Measurements from ENCODE around the gene NRG3. TPM values are rescaled to one million over a fixed set of nuclear protein-coding genes. Genes with fewer than 3 reads are reported as not detected.

The NRG3 gene
- total and polyA plus RNA-seq, 2 of the 8 experiments (the other 6 are each of a cell fraction or from before 2014, with no cell fraction given) = 4.2 to 5.0 TPM

DNA sequence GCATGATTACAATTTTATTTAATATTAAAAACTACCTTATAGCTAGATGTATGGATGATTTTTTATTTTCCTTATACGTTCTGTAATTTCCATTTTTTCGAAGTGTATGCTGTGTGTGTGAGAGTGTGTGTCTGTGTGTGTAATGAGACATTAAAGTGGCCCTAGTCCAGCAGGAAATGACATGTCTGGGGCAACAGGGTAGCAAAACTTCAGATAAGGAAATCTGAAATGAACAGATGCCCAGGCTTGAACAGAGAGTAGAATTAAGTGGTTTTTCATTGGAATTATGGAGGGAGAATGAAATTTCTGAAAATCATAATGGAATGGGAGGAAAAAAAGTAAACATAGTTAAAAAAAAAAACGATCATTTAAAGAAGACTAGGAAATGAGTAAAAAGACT is 200.6 kb downstream of the NRG3 start:
- H3K79me1 ChIP-seq (ENCODE audit: low read depth, low read length) = no peaks in the 10 kb centered on the region
- H3K23me2 ChIP-seq (ENCODE audit: low read depth, low read length) = no peaks in the 10 kb centered on the region
- no peak overlapping the region for H2BK12ac ChIP-seq (ENCODE audit: low read depth, low read length)
- no peak overlapping the region for H4K5ac ChIP-seq (ENCODE audit: insufficient read length, low read depth, low read length)
- H3K4ac ChIP-seq (replicated peaks; ENCODE audit: insufficient read length, low read depth, low read length) = no peak overlapping the region
- FAIRE-seq (no peak), DNase-seq (ENCODE audit: low read depth in 1 of 2, low spot score in 2 of 2) (no peak)
- no peak overlapping the region for H2AK5ac ChIP-seq (ENCODE audit: low read depth, low read length)
- H2BK15ac ChIP-seq (ENCODE audit: low read length) = no peak overlapping the region
- H3K56ac ChIP-seq (replicated peaks; ENCODE audit: insufficient read length, low read depth, low read length) = no peak overlapping the region
- H3K79me2 ChIP-seq (ENCODE audit: control insufficient read depth in 1 of 2, insufficient read depth in 2 of 2, low read length in 2 of 2) = no peaks in the 10 kb centered on the region
- H3K9me3 ChIP-seq (ENCODE audit: insufficient read depth in 2 of 2, low read depth in 1 of 2, low read length in 1 of 2) = no peaks in the 10 kb centered on the region
- H2BK5ac ChIP-seq (ENCODE audit: low read depth, low read length) = no peak overlapping the region
- H4K8ac ChIP-seq (ENCODE audit: extremely low read depth, insufficient read depth, low read length) = no peak overlapping the region
- no peak overlapping the region for H2BK120ac ChIP-seq (replicated peaks; ENCODE audit: low read depth, low read length)
- no peaks in the 10 kb centered on the region for H4K20me1 ChIP-seq (replicated peaks in 1 of 2; ENCODE audit: control insufficient read depth in 1 of 2, insufficient read depth in 2 of 2, low read length in 2 of 2)
- peaks cover 0 to 4% (median 0%) of the 10 kb centered on the region in 4 experiments; a peak in 1 of 7 replicates for H3K4me1 ChIP-seq (replicated peaks in 1 of 4; ENCODE audit: control insufficient read depth in 3 of 4, insufficient read depth in 4 of 4, low read length in 3 of 4)
- ChIA-PET CTCF (ENCODE audit: partially characterized antibody) (interaction anchor here (0.7 to 0.8 kb wide), 2 partner anchors 9 to 65 kb away, joined by 3 read pairs; no protein-coding TSS in a partner anchor), POLR2A (ENCODE audit: partially characterized antibody) (no interaction called here)
- TF ChIP-seq, protein P1, sequence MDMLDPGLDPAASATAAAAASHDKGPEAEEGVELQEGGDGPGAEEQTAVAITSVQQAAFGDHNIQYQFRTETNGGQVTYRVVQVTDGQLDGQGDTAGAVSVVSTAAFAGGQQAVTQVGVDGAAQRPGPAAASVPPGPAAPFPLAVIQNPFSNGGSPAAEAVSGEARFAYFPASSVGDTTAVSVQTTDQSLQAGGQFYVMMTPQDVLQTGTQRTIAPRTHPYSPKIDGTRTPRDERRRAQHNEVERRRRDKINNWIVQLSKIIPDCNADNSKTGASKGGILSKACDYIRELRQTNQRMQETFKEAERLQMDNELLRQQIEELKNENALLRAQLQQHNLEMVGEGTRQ (IDR thresholded peaks at IDR 0.05; ENCODE audit: low read length) = no peak
- TF ChIP-seq CBX5 (IDR thresholded peaks at IDR 0.05; ENCODE audit: low read depth, low read length) (no peak), GTF2F1 (IDR thresholded peaks at IDR 0.05; ENCODE audit: borderline replicate concordance, low read depth, low read length) (no peak), SIX5 (IDR thresholded peaks at IDR 0.05; ENCODE audit: low read depth, low read length) (no peak), RBBP5 (IDR thresholded peaks at IDR 0.05; ENCODE audit: borderline replicate concordance, low read depth, low read length) (no peak), SP1 (IDR thresholded peaks at IDR 0.05; ENCODE audit: low read depth, low read length) (no peak), SIRT6 (IDR thresholded peaks at IDR 0.05; ENCODE audit: low read length) (no peak), POLR2AphosphoS5 (IDR thresholded peaks at IDR 0.05; ENCODE audit: low read depth, low read length) (no peak), ATF2 (IDR thresholded peaks at IDR 0.05; ENCODE audit: low read length) (no peak), SAP30 (IDR thresholded peaks at IDR 0.05; ENCODE audit: insufficient read depth, insufficient replicate concordance, low read length) (no peak), EP300 (IDR thresholded peaks at IDR 0.05; ENCODE audit: borderline replicate concordance in 1 of 2, low read depth in 2 of 2, low read length in 2 of 2) (no peak), EGR1 (IDR thresholded peaks at IDR 0.05; ENCODE audit: borderline replicate concordance, low read depth, low read length) (no peak)
- no peak overlapping the region for H3K9ac ChIP-seq (replicated peaks in 1 of 4; ENCODE audit: extremely low read depth in 1 of 4, low read depth in 3 of 4, low read length in 3 of 4)
- no peak overlapping the region for H3K4me2 ChIP-seq (ENCODE audit: insufficient read depth in 1 of 2, low read depth in 2 of 2, low read length in 2 of 2)
- WGBS, 2 experiments (ENCODE audit: extremely low coverage in 1 of 2, insufficient coverage in 1 of 2, insufficient read length in 1 of 2, insufficient replicate concordance in 2 of 2, low coverage in 1 of 2, low lambda C conversion rate in 2 of 2, missing lambda C conversion rate in 1 of 2) = 88% methylated on average over 3 of the region's 3 CpGs; no CpG with 5 or more reads in 1 of the 2 experiments
- H3K23ac ChIP-seq (ENCODE audit: insufficient read length) = no peak overlapping the region
- no peak overlapping the region for H3K4me3 ChIP-seq (ENCODE audit: extremely low read depth in 1 of 4, insufficient read depth in 2 of 4, low read depth in 3 of 4, low read length in 4 of 4)
- no peak overlapping the region for H2BK20ac ChIP-seq (ENCODE audit: low read length)
- no peaks in the 10 kb centered on the region for H3K27me3 ChIP-seq (replicated peaks in 1 of 4; ENCODE audit: control insufficient read depth in 3 of 4, extremely low read depth in 1 of 4, insufficient read depth in 3 of 4, low read length in 3 of 4)
- no peak overlapping the region for H3K14ac ChIP-seq (ENCODE audit: insufficient read length)
- H3K18ac ChIP-seq (ENCODE audit: extremely low read depth, low read length) = no peak overlapping the region
- no peak overlapping the region for H3K27ac ChIP-seq (ENCODE audit: low read depth, low read length)
- H3K36me3 ChIP-seq (ENCODE audit: control insufficient read depth in 2 of 4, insufficient read depth in 4 of 4, low read length in 3 of 4) = no peaks in the 10 kb centered on the region
- no peak overlapping the region for H2AFZ ChIP-seq (ENCODE audit: low read length)
- H4K91ac ChIP-seq (replicated peaks; ENCODE audit: insufficient read length, low read length) = no peak overlapping the region
